NCI-H1105 treated with DMSO at 0.1 percent for 48 hours (cell line): ENCODE results near the gene SSU72.

Source experiments
- DNase-seq: peaks from one replicate; lab custom pipeline; 2025; lab: John Stamatoyannopoulos, UW

SSU72 gene

GRCh38 chr1:1574721-1575537, at the start of gene SSU72:
SSU72 (minus strand) TSS chr1:1574863; CDS start chr1:1574557, 306 bp downstream.
- peak; percentile 87 for DNase-seq

- no peak for DNase-seq
Observed at GRCh38 chr1:1623631-1624442, 49.2 kb upstream of the SSU72 start.

- no peak for DNase-seq
Observed at GRCh38 chr1:1623181-1623630, 48.5 kb upstream of the SSU72 start.

DNA sequence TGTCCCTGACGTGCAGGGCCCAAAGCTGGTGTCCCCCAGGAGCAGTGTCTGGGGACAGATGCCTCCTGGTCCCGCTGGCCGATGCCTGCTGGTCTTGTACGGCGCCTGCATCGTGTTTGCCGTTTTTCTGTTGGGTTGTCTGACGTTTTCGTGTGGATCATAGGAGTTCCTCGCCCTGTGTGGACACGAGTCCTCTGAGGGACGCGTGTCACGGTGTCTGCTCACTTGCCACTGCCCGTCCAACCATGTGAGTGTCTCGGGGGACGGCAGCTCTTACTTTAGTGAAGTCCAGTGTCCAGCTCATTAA, 48.1 kb upstream of the SSU72 start:
- DNase-seq, result no peak

DNA sequence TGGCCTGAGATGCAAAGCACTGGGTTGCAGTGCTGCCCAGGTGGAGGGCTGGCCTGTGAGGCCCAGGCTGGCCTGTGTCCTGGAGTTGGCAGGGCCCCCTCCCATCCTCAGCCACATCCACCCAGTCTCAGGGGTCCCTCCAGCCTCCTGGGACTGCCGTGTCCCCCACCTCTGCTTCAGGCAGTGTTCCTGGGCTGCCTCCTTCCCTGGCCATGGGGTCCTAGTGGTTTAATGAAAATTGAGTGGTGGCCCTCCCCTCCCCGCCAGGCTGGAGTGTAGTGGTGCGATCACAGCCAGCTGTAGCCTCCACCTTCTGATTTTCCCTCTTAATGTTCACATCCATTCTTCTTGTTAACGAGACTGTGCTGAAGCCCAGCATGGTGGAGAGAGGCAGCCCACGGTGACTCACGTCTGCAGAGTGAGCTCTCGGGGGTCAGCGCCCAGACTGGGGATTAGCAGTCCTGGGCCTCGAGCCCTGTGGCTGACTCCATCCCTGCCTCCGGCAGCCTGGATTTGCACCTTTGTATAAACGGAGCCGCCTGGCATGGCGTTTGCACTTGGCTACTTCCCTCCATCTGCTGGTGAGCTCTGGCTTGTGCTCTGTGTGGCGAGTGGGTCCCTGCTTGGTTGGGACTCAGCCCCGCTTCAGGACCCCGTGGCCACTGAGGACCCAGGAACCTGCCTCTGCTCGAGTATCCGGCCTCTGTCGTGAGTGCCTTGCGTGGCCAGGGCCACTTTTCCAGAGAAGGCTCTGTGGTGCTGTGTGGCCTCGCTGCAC, 47.5 kb upstream of the SSU72 start:
- no peak for DNase-seq

- no peak for DNase-seq
Observed at GRCh38 chr1:1621173-1622009, 46.7 kb upstream of the SSU72 start.

DNA sequence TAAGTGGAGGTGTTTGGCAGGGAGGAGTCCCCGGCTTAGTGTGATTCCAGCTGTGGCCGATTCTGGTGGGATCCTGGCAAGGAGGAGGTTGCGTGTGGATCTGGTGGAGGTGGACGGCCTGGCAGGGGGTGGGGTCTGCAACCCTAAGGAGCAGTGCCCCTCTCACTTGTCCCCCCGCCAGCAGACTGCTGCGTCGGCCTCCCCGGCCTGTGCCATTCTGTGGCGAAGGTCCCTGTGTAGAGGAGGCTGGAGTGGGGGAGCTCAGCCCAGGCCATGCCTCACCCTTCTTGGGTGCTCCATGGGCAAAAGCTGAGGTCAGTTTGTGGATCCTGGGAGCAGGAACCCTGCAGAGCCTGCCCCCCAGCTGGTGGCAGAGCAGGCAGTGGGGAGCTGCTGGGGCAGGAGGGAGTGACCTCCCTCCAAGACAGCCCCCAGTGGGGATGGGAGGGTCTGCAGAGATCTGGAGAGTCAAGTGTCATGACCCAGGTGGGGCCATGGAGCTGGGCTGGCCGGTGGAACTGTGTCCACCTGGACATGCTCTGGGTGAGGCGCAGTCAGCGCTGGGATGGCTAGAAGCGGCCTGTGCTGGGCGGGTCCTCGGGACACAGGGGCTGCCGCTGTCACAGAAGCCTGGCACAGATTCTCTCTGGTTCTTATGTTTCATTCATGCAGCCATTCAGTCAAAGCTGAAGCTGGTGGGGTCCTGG, 45.9 kb upstream of the SSU72 start:
- no peak for DNase-seq

DNA sequence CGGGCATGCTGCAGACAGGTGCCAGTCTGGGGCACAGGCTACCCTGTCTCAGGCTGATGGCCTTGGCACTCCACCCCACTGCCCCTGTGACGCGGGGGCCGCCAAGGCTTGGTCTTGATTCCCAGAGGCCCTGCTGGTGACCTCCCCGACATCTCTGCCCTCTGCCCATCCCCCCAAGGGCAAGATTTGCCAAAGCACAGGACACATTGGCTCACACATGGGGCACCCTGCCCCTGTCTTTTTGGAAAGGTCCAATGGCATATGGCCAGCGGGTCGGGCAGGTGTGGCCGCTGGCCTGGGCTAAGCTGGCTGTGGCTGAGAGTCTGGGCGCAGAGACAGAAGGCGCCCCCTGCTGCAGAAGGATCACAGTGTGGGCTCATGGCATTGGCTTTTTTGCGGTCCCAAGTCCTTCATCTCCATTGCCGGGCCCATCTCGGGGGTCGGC, 45.3 kb upstream of the SSU72 start:
- no peak for DNase-seq

DNA sequence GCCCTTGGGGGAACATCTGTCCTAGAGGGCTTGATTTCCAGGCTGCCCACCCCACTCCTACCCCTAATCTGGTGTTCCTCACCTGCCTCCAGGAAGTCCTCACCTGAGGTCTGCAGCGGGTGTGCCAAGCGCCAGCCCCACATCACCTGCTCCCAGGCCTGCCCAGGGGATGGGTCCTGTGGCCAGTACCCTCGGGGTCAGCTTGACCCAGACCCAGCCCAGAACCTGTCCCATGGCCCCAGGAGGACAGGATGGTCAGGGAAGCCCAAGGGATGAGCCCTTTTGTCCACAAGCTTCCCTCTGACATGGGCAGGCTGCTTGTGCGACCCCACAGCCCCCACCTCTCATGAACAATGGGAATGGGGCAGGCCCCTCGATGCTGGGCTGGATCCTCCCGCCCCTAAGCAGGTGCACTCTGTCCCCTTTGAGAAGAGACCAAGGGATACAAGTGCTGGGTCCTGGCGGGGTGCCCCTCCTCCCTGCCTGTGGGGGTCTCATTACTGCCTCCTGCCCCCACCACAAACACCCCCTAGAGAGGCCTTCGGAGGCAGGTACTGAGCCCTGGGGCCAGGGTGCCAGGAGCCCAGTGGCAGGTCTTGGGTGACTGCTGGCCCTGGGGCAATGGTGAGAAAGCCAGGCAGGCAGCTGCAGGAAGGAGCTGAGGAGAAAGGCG, 43.9 kb upstream of the SSU72 start:
- no peak for DNase-seq

- no peak for DNase-seq
Observed at GRCh38 chr1:1617925-1618324, 43.3 kb upstream of the SSU72 start.

- no peak for DNase-seq
Observed at GRCh38 chr1:1617516-1617915, 42.9 kb upstream of the SSU72 start.

- DNase-seq, result no peak
Observed at GRCh38 chr1:1616838-1617237, 42.2 kb upstream of the SSU72 start.

- DNase-seq, result no peak
Observed at GRCh38 chr1:1616045-1616790, 41.6 kb upstream of the SSU72 start.

DNA sequence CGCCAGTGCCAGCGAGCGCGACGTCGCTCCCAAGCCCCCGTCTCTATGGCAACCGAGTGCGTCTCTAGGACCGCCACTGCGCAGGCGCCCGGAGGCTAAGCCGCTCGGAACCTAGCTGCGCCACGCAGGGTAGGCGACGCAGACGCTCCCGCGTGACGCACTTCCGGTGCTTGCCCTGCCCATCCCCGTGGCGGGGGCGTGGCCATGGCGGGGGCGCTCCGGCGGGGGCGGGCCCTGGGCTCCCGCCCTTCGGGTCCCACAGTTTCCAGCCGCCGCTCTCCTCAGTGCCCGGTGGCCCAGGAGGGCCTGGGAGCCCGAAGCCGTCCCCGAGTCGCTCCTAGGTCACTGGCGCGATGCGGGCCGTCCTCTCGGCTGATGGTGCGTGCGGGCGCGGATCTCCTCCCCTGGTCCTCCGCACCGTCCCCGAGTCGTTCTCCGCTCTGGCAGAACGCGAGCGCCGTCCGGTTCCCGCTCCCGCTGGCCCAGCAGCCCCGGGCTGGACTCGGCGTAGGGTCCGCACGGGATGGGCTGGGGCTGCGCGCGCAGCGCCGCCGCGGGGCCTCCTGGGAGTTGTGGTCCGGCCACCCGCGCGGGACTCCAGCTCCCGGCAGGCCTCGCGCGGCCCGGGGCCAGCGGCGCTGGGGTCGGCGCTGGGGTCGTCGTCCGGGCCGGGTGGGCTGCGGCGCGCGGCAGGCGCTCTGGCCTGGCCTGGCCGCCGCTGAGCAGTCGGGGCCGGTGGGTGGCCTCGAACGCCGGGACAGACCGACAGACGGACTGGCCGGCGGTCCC, 40.8 kb upstream of the SSU72 start, which contains the start of gene MIB2:
Gene MIB2 (plus strand): TSS at position 245 of the 789 bp plus-strand sequence. CDS start 7,953 bp downstream, outside the sequence.
- peak; percentile 98 for DNase-seq

- DNase-seq, result no peak
Observed at GRCh38 chr1:1614954-1615255, 40.2 kb upstream of the SSU72 start.

- no peak for DNase-seq
Observed at GRCh38 chr1:1614204-1614953, 39.7 kb upstream of the SSU72 start.

- DNase-seq, result no peak
Observed at GRCh38 chr1:1613509-1614082, 38.9 kb upstream of the SSU72 start.

GRCh38 chr1:1612104-1612400, 37.4 kb upstream of the SSU72 start:
- DNase-seq, result no peak
